K562 (cell line): ENCODE measurements around the gene GZMM. TPM values are rescaled to one million over a fixed set of nuclear protein-coding genes. Genes with fewer than 3 reads are reported as not detected.

ENCODE experiments used
- CHD1 ChIP-seq: fragments of 200-600 bp; sonication (generic); IDR thresholded peaks from one replicate; pipeline ENCODE4 v1.6.1; 2012; ENCODE audit warnings: mild to moderate bottlenecking, moderate library complexity, low read length, inconsistent platforms
- EZH2 ChIP-seq: IDR thresholded peaks from 2 replicates; pipeline ENCODE4 v1.6.1; 2012; ENCODE audit warnings: low read depth, mild to moderate bottlenecking, inconsistent platforms, low read length, borderline replicate concordance
- HDAC1 ChIP-seq, 2 experiments: fragments of 450-650 bp; IDR thresholded peaks; 2 replicates each; pipeline ENCODE4 v1.6.1; 2016 to 2017; ENCODE audit warnings: inconsistent platforms in 1 of 2, mild to moderate bottlenecking in 1 of 2, moderate library complexity in 1 of 2
- HOXB6 ChIP-seq: fragments of 250-450 bp; sonication (Bioruptor Pico); IDR thresholded peaks from 2 replicates; pipeline ENCODE4 v1.5.1; 2022; ENCODE audit warnings: mild to moderate bottlenecking, borderline replicate concordance
- MYC ChIP-seq, 2 experiments: fragments of 250-450 bp in 1 of 2; sonication (Bioruptor Pico) in 1 of 2; IDR thresholded peaks; 2 replicates each; pipeline versions ENCODE4 v1.5.1 to v1.6.1; 2012 to 2021; ENCODE audit warnings: low read depth in 2 of 2, borderline replicate concordance in 1 of 2, improper control_type of control experiment in 1 of 2, low read length in 1 of 2, mild to moderate bottlenecking in 1 of 2, moderate library complexity in 1 of 2
- SIN3A ChIP-seq, 2 experiments: fragments of 150-350 bp in 1 of 2; IDR thresholded peaks; 2 replicates each; pipeline ENCODE4 v1.6.1; 2011 to 2016; ENCODE audit warnings: borderline replicate concordance in 2 of 2, low read depth in 2 of 2, low read length in 2 of 2, mild to moderate bottlenecking in 2 of 2, moderate library complexity in 2 of 2; ENCODE audit not compliant: control insufficient read depth in 1 of 2
- SP1 ChIP-seq: sonication (generic); formaldehyde crosslinking; IDR thresholded peaks from 2 replicates; pipeline ENCODE4 v1.8.1; 2022; ENCODE audit warnings: mild to moderate bottlenecking, missing genetic modification reagents
- ZBTB7A ChIP-seq: IDR thresholded peaks from 2 replicates; pipeline ENCODE4 v1.6.1; 2011; ENCODE audit warnings: low read depth, mild to moderate bottlenecking, low read length, moderate library complexity, borderline replicate concordance; ENCODE audit not compliant: control insufficient read depth
- ZNF12 ChIP-seq: sonication (generic); formaldehyde crosslinking; IDR thresholded peaks from 2 replicates; pipeline ENCODE4 v1.4.0; 2020; ENCODE audit warnings: mild to moderate bottlenecking, missing genetic modification reagents
- ZNF124 ChIP-seq: sonication (generic); formaldehyde crosslinking; IDR thresholded peaks from 2 replicates; pipeline ENCODE4 v1.8.1; 2022; ENCODE audit warnings: missing genetic modification reagents
- ZNF324 ChIP-seq: fragments of 250-450 bp; sonication (Bioruptor Pico); IDR thresholded peaks from 2 replicates; pipeline ENCODE4 v1.4.0; 2020; ENCODE audit warnings: mild to moderate bottlenecking
- polyA plus RNA-seq, 8 experiments: library from polyadenylated mRNA; depleted of rRNA in 4 of 8; stranded (reverse) in 5 of 8; unstranded in 3 of 8; fragments of >200 nt; fragmentation: Nextera tagmentation in 2 of 8; fragmentation: Illumina TruSeq in 1 of 8; extraction: Ambion mirVana in 2 of 8; extraction: Trizol in 1 of 8; gene quantifications; 2 replicates each; pipeline versions ENCODE4 v1.2.1 to v1.2.3, GENCODE V29; 2011 to 2014; ENCODE audit warnings: inconsistent platforms in 1 of 8, missing spikeins in 1 of 8
- total RNA-seq, 7 experiments: library from RNA; depleted of rRNA in 6 of 7; stranded (reverse); fragments of >200 nt in 6 of 7; fragmentation: Illumina TruSeq in 2 of 7; extraction: Trizol in 2 of 7; gene quantifications; 2 replicates each; pipeline versions ENCODE4 v1.2.1 to v1.2.3, GENCODE V29; 2011 to 2021; ENCODE audit warnings: low replicate concordance in 1 of 7
- TF ChIP-seq, protein P1 (sequence below): fragments of 200-600 bp; sonication (generic); IDR thresholded peaks from one replicate; pipeline ENCODE4 v1.6.1; 2012; ENCODE audit warnings: mild to moderate bottlenecking, low read depth, low read length, inconsistent platforms
- TF ChIP-seq, protein P2 (sequence below): sonication (generic); formaldehyde crosslinking; IDR thresholded peaks from 2 replicates; pipeline ENCODE4 v1.9.0; 2022; ENCODE audit warnings: mild to moderate bottlenecking, missing genetic modification reagents
- TF ChIP-seq, protein P3 (sequence below): fragments of 250-450 bp; sonication (Bioruptor Pico); IDR thresholded peaks from 2 replicates; pipeline ENCODE4 v1.9.0; 2021; ENCODE audit warnings: mild to moderate bottlenecking

The GZMM gene
- total and polyA plus RNA-seq, 9 of the 15 experiments (the other 6 are each of a cell fraction or from before 2014, with no cell fraction given): 0.08 to 2.6 (median 0.70) TPM; not detected in 2

DNA sequence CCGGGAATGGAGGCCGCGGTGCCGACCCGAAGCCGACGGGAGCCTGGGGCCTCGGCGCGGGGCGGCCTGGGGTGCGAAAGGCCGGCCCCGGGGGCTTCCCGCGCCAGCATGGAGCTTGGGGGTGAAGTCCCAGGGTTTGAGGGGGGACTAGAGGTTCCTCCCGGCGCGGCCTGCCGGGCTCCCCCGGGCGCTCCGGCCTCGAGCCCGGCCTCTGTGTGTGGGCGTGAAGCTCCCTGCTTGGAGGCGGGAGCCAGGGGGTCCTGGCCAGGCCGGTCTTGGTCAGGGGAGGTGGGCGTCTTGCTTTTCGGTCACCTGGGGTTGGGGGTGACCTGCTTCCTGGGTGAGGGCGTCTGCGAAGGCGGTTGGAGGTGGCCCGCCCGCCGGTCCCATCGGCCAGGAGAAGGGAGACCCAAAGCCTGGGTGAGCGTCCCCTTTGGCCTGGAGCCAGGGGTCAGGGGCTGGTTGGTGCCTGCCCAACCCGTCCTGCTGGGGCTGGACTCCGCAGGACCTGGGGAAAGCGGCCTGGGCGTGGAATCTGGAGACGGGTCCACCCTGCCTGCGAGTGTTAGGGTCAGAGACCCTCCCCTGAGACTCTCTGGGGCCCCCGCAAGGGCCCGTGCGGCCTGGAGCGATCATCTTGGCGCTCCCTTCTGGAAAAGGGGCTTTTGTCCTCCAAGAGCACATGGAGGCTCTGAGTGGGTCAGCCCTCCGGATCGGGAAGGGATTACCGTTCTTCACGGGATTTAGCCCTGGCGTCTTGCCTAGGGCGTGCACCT lies 29.1 kb downstream of the GZMM start (continued):
- TF ChIP-seq, protein P1, sequence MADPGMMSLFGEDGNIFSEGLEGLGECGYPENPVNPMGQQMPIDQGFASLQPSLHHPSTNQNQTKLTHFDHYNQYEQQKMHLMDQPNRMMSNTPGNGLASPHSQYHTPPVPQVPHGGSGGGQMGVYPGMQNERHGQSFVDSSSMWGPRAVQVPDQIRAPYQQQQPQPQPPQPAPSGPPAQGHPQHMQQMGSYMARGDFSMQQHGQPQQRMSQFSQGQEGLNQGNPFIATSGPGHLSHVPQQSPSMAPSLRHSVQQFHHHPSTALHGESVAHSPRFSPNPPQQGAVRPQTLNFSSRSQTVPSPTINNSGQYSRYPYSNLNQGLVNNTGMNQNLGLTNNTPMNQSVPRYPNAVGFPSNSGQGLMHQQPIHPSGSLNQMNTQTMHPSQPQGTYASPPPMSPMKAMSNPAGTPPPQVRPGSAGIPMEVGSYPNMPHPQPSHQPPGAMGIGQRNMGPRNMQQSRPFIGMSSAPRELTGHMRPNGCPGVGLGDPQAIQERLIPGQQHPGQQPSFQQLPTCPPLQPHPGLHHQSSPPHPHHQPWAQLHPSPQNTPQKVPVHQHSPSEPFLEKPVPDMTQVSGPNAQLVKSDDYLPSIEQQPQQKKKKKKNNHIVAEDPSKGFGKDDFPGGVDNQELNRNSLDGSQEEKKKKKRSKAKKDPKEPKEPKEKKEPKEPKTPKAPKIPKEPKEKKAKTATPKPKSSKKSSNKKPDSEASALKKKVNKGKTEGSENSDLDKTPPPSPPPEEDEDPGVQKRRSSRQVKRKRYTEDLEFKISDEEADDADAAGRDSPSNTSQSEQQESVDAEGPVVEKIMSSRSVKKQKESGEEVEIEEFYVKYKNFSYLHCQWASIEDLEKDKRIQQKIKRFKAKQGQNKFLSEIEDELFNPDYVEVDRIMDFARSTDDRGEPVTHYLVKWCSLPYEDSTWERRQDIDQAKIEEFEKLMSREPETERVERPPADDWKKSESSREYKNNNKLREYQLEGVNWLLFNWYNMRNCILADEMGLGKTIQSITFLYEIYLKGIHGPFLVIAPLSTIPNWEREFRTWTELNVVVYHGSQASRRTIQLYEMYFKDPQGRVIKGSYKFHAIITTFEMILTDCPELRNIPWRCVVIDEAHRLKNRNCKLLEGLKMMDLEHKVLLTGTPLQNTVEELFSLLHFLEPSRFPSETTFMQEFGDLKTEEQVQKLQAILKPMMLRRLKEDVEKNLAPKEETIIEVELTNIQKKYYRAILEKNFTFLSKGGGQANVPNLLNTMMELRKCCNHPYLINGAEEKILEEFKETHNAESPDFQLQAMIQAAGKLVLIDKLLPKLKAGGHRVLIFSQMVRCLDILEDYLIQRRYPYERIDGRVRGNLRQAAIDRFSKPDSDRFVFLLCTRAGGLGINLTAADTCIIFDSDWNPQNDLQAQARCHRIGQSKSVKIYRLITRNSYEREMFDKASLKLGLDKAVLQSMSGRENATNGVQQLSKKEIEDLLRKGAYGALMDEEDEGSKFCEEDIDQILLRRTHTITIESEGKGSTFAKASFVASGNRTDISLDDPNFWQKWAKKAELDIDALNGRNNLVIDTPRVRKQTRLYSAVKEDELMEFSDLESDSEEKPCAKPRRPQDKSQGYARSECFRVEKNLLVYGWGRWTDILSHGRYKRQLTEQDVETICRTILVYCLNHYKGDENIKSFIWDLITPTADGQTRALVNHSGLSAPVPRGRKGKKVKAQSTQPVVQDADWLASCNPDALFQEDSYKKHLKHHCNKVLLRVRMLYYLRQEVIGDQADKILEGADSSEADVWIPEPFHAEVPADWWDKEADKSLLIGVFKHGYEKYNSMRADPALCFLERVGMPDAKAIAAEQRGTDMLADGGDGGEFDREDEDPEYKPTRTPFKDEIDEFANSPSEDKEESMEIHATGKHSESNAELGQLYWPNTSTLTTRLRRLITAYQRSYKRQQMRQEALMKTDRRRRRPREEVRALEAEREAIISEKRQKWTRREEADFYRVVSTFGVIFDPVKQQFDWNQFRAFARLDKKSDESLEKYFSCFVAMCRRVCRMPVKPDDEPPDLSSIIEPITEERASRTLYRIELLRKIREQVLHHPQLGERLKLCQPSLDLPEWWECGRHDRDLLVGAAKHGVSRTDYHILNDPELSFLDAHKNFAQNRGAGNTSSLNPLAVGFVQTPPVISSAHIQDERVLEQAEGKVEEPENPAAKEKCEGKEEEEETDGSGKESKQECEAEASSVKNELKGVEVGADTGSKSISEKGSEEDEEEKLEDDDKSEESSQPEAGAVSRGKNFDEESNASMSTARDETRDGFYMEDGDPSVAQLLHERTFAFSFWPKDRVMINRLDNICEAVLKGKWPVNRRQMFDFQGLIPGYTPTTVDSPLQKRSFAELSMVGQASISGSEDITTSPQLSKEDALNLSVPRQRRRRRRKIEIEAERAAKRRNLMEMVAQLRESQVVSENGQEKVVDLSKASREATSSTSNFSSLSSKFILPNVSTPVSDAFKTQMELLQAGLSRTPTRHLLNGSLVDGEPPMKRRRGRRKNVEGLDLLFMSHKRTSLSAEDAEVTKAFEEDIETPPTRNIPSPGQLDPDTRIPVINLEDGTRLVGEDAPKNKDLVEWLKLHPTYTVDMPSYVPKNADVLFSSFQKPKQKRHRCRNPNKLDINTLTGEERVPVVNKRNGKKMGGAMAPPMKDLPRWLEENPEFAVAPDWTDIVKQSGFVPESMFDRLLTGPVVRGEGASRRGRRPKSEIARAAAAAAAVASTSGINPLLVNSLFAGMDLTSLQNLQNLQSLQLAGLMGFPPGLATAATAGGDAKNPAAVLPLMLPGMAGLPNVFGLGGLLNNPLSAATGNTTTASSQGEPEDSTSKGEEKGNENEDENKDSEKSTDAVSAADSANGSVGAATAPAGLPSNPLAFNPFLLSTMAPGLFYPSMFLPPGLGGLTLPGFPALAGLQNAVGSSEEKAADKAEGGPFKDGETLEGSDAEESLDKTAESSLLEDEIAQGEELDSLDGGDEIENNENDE: no peak
- TF ChIP-seq MYC (IDR thresholded peaks at IDR 0.05; ENCODE audit: low read depth, low read length) (no peak), MYC (CRISPR knock-in tag; IDR thresholded peaks at IDR 0.05; ENCODE audit: borderline replicate concordance, low read depth) (peak; percentile 41; the same call in 1 of the 2 replicates), CHD1 (peak; percentile 97), SP1 (CRISPR knock-in tag) (peak; percentile 56; the same call in 1 of the 2 replicates), ZNF324 (CRISPR knock-in tag) (no peak), ZNF124 (CRISPR knock-in tag) (peak; percentile 35; the same call in 1 of the 2 replicates), ZNF12 (0 out of 2 replicates have a peak, but pooled peaks have one; percentile 9), SIN3A (IDR thresholded peaks at IDR 0.05; ENCODE audit: borderline replicate concordance in 2 of 2, control insufficient read depth in 1 of 2, low read depth in 2 of 2, low read length in 2 of 2) (0 out of 4 replicates have a peak, but pooled peaks of 1 of the 2 experiments have one; percentile 9), ZBTB7A (peak; percentile 85), HOXB6 (CRISPR knock-in tag) (no peak), EZH2 (no peak), HDAC1 (IDR thresholded peaks at IDR 0.05) (peak in 1 of 2 experiments; percentile 15; a peak in 1 of 4 replicates)
- TF ChIP-seq, protein P2, sequence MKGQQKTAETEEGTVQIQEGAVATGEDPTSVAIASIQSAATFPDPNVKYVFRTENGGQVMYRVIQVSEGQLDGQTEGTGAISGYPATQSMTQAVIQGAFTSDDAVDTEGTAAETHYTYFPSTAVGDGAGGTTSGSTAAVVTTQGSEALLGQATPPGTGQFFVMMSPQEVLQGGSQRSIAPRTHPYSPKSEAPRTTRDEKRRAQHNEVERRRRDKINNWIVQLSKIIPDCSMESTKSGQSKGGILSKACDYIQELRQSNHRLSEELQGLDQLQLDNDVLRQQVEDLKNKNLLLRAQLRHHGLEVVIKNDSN: no peak
- TF ChIP-seq, protein P3, sequence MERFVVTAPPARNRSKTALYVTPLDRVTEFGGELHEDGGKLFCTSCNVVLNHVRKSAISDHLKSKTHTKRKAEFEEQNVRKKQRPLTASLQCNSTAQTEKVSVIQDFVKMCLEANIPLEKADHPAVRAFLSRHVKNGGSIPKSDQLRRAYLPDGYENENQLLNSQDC: no peak
